ENCODE data around the gene FADS3.

DNA sequence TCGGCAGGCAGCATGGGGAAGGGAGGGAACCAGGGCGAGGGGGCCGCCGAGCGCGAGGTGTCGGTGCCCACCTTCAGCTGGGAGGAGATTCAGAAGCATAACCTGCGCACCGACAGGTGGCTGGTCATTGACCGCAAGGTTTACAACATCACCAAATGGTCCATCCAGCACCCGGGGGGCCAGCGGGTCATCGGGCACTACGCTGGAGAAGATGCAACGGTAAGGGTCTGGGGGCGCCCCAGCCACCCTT, 63.0 kb downstream of the FADS3 start:
- TF ChIP-seq CTCF (conservative IDR thresholded peaks at IDR 0.05), result no peak
- no peak for TF ChIP-seq ZFX (IDR thresholded peaks at IDR 0.05)

Measured in C4-2B (cell line).